ENCODE measurements around the gene SCUBE1.

DNA sequence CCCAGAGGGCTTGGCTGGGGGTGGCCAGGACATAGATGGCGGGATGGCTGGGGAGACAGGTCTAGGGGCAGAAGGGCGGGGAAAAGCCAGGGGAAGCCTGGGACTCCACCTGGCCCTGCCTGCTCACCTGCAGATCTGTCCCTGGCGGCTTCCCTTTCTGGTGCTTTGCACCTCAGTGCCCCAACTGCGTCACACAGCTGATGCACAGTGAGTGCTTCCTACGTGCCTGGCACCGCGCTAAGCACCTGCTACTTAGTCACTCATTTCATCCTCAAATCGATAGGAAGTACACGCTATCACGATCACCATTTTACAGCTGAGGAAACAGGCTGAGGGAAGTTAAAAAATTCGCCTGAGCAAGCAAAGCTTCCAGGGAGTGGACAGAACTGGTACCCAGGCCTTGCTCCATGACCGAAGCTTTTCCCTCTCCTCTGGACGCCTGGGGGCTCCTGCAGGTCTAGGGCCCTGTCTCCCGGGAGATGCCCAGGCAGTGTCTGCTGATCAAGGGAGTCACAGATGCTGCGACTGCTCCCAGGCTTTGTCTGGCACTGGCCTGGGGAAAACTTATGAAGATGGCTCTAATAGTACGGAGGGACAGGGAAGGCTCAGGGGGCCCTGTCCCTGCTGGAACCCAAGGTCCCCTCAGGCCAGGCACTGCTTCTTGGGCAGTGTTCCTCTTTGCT, 93.2 kb downstream of the SCUBE1 start:
- TF ChIP-seq, protein P1, sequence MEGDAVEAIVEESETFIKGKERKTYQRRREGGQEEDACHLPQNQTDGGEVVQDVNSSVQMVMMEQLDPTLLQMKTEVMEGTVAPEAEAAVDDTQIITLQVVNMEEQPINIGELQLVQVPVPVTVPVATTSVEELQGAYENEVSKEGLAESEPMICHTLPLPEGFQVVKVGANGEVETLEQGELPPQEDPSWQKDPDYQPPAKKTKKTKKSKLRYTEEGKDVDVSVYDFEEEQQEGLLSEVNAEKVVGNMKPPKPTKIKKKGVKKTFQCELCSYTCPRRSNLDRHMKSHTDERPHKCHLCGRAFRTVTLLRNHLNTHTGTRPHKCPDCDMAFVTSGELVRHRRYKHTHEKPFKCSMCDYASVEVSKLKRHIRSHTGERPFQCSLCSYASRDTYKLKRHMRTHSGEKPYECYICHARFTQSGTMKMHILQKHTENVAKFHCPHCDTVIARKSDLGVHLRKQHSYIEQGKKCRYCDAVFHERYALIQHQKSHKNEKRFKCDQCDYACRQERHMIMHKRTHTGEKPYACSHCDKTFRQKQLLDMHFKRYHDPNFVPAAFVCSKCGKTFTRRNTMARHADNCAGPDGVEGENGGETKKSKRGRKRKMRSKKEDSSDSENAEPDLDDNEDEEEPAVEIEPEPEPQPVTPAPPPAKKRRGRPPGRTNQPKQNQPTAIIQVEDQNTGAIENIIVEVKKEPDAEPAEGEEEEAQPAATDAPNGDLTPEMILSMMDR (IDR thresholded peaks at IDR 0.05): no peak
- TF ChIP-seq TCF12 (IDR thresholded peaks at IDR 0.05) (no peak), TAF1 (IDR thresholded peaks at IDR 0.05; ENCODE audit: borderline replicate concordance, low read depth, low read length) (no peak), POLR2AphosphoS5 (IDR thresholded peaks at IDR 0.05; ENCODE audit: low read depth, low read length) (no peak), EZH2phosphoT487 (IDR thresholded peaks at IDR 0.05; ENCODE audit: borderline replicate concordance, low read depth) (no peak)
- TF ChIP-seq, protein P2, sequence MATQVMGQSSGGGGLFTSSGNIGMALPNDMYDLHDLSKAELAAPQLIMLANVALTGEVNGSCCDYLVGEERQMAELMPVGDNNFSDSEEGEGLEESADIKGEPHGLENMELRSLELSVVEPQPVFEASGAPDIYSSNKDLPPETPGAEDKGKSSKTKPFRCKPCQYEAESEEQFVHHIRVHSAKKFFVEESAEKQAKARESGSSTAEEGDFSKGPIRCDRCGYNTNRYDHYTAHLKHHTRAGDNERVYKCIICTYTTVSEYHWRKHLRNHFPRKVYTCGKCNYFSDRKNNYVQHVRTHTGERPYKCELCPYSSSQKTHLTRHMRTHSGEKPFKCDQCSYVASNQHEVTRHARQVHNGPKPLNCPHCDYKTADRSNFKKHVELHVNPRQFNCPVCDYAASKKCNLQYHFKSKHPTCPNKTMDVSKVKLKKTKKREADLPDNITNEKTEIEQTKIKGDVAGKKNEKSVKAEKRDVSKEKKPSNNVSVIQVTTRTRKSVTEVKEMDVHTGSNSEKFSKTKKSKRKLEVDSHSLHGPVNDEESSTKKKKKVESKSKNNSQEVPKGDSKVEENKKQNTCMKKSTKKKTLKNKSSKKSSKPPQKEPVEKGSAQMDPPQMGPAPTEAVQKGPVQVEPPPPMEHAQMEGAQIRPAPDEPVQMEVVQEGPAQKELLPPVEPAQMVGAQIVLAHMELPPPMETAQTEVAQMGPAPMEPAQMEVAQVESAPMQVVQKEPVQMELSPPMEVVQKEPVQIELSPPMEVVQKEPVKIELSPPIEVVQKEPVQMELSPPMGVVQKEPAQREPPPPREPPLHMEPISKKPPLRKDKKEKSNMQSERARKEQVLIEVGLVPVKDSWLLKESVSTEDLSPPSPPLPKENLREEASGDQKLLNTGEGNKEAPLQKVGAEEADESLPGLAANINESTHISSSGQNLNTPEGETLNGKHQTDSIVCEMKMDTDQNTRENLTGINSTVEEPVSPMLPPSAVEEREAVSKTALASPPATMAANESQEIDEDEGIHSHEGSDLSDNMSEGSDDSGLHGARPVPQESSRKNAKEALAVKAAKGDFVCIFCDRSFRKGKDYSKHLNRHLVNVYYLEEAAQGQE (IDR thresholded peaks at IDR 0.05; ENCODE audit: low read depth, low read length): no peak
- TF ChIP-seq, protein P3, sequence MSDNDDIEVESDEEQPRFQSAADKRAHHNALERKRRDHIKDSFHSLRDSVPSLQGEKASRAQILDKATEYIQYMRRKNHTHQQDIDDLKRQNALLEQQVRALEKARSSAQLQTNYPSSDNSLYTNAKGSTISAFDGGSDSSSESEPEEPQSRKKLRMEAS (IDR thresholded peaks at IDR 0.05; ENCODE audit: low read depth): no peak

Data from SK-N-SH (cell line).